MCF 10A (cell line): ENCODE results near the gene VPS37C. TPM values are rescaled to one million over a fixed set of nuclear protein-coding genes. Genes with fewer than 3 reads are reported as not detected.

ENCODE experiments used
- BruUV-seq: library from RNA; stranded (reverse); fragments of 400-500 nt; replicated peaks from 2 replicates; lab custom pipeline; 2021; lab: Mats Ljungman, UMichigan
- CTCF ChIA-PET: fragments of 300-600 bp; sonication (Branson Sonifier 250); formaldehyde crosslinking; extraction: SDS; loops from one replicate; lab custom pipeline; 2021; ENCODE audit warnings: antibody characterized with exemption, inconsistent platforms; lab: Yijun Ruan, JAX
- POLR2A ChIA-PET: fragments of 300-600, 350-650 bp; sonication (Branson Sonifier 250); formaldehyde crosslinking; extraction: SDS; loops from one replicate; lab custom pipeline; 2020; ENCODE audit warnings: antibody characterized with exemption, inconsistent platforms; lab: Yijun Ruan, JAX
- DNase-seq: peaks from one replicate; pipeline ENCODE4 v3.0.0-alpha.2; 2018; ENCODE audit not compliant: unreplicated experiment
- H3K27ac Mint-ChIP-seq: one replicate; pipeline ENCODE4 v1.8.0; 2022; ENCODE audit warnings: mild to moderate bottlenecking, low read depth, mixed read lengths; ENCODE audit not compliant: unreplicated experiment
- H3K27me3 Mint-ChIP-seq: one replicate; pipeline ENCODE4 v1.8.0; 2022; ENCODE audit warnings: mixed read lengths; ENCODE audit not compliant: insufficient read depth, unreplicated experiment
- H3K36me3 Mint-ChIP-seq: one replicate; pipeline ENCODE4 v1.8.0; 2022; ENCODE audit warnings: mild to moderate bottlenecking, moderate library complexity, mixed read lengths; ENCODE audit not compliant: insufficient read depth, unreplicated experiment
- H3K4me1 Mint-ChIP-seq: one replicate; pipeline ENCODE4 v1.8.0; 2022; ENCODE audit warnings: mixed read lengths; ENCODE audit not compliant: insufficient read depth, unreplicated experiment
- H3K4me3 Mint-ChIP-seq: one replicate; pipeline ENCODE4 v1.8.0; 2022; ENCODE audit warnings: mild to moderate bottlenecking, moderate library complexity, mixed read lengths; ENCODE audit not compliant: unreplicated experiment
- H3K9me3 Mint-ChIP-seq: one replicate; pipeline ENCODE4 v1.8.0; 2022; ENCODE audit warnings: mixed read lengths; ENCODE audit not compliant: unreplicated experiment
- CTCF ChIP-seq: fragments of 200-600 bp; IDR thresholded peaks from one replicate; pipeline ENCODE4 v1.8.0; 2022; ENCODE audit warnings: antibody characterized with exemption, mild to moderate bottlenecking; ENCODE audit not compliant: unreplicated experiment
- intact Hi-C: fragments of 100-400 bp; cut with micrococcal nuclease; formaldehyde crosslinking; loops from 2 replicates; pipeline ENCODE4 v1.14.1; 2022
- total RNA-seq: library from RNA; stranded (reverse); gene quantifications from 2 replicates; pipeline ENCODE4 v1.2.3, GENCODE V29; 2022

VPS37C gene
- total RNA-seq, 1 experiment from 2014 or later: 23.3 TPM

- Mint-ChIP-seq H3K4me1 (peaks cover 30% of the 10 kb centered on the region), H3K9me3 (peaks cover 20% of the 10 kb centered on the region), H3K36me3 (peaks cover 26% of the 10 kb centered on the region), H3K4me3 (no peak overlapping the region), H3K27me3 (no peaks in the 10 kb centered on the region), H3K27ac (peak overlapping the region; percentile 89)
- no TSS peak for BruUV-seq
- no peak for DNase-seq
- intact Hi-C loops: no loop called here
- ChIA-PET POLR2A (interaction anchor here (1.1 kb wide), 1 partner anchor 9 kb away, joined by 4 read pairs; no protein-coding TSS in a partner anchor), CTCF (interaction anchor here (0.6 to 1.8 kb wide), 5 partner anchors 9 to 235 kb away, joined by 3 to 5 read pairs (median 3); no protein-coding TSS in a partner anchor)
- no peak for TF ChIP-seq CTCF
Observed at GRCh38 chr11:61150706-61151544, 10.3 kb downstream of the VPS37C start.

- intact Hi-C loops: no loop called here
- Mint-ChIP-seq H3K36me3 (peaks cover 19% of the 10 kb centered on the region), H3K27me3 (no peaks in the 10 kb centered on the region), H3K9me3 (peaks cover 10% of the 10 kb centered on the region), H3K4me1 (peaks cover 30% of the 10 kb centered on the region), H3K27ac (peak overlapping the region; percentile 89), H3K4me3 (no peak overlapping the region)
- BruUV-seq: no TSS peak
- DNase-seq: no peak
- CTCF ChIA-PET: interaction anchor here (0.7 to 2.4 kb wide), 5 partner anchors 14 to 250 kb away, joined by 3 to 9 read pairs (median 4); no protein-coding TSS in a partner anchor
- TF ChIP-seq CTCF: no peak
- POLR2A ChIA-PET: interaction anchor here (1.1 kb wide), 1 partner anchor 10 kb away, joined by 4 read pairs; no protein-coding TSS in a partner anchor
Observed at GRCh38 chr11:61149624-61150615, 11.3 kb downstream of the VPS37C start.

GRCh38 chr11:61147791-61148620, 13.2 kb downstream of the VPS37C start:
- ChIA-PET POLR2A (interaction anchor here (0.6 to 1.0 kb wide), 2 partner anchors 10 to 131 kb away, joined by 3 to 4 read pairs; no protein-coding TSS in a partner anchor), CTCF (interaction anchor here (0.7 to 2.4 kb wide), 4 partner anchors 8 to 17 kb away, joined by 3 to 9 read pairs (median 5); no protein-coding TSS in a partner anchor)
- no peak for TF ChIP-seq CTCF
- DNase-seq: no peak
- peaks cover 14% of the 10 kb centered on the region for H3K36me3 Mint-ChIP-seq
- no TSS peak for BruUV-seq
- no peak overlapping the region for H3K4me3 Mint-ChIP-seq
- H3K27me3 Mint-ChIP-seq: no peaks in the 10 kb centered on the region
- intact Hi-C loops: no loop called here
- H3K4me1 Mint-ChIP-seq: peaks cover 17% of the 10 kb centered on the region
- no peaks in the 10 kb centered on the region for H3K9me3 Mint-ChIP-seq
- H3K27ac Mint-ChIP-seq: no peak overlapping the region
